Caco-2 (cell line): Measurements from ENCODE around the gene CITED2. TPM values are rescaled to one million over a fixed set of nuclear protein-coding genes. Genes with fewer than 3 reads are reported as not detected.

ENCODE experiments used
- BruUV-seq: library from RNA; stranded (reverse); fragments of 400-500 nt; replicated peaks from 2 replicates; lab custom pipeline; 2021; lab: Mats Ljungman, UMichigan
- CTCF ChIA-PET: fragments of 300-600 bp; sonication (Branson Sonifier 250); formaldehyde crosslinking; loops from one replicate; lab custom pipeline; 2022; ENCODE audit warnings: antibody characterized with exemption; lab: Charles Lee
- POLR2A ChIA-PET: fragments of 300-600 bp; sonication (Branson Sonifier 250); formaldehyde crosslinking; loops from one replicate; lab custom pipeline; 2022; ENCODE audit warnings: antibody characterized with exemption; lab: Charles Lee
- DNase-seq, 2 experiments: peaks; one replicate each; pipeline versions ENCODE4 v3.0.0 to v3.0.0-alpha.2; 2020 to 2022
- H3K27me3 ChIP-seq: replicated peaks from 2 replicates; pipeline ENCODE4 v1.6.0; 2011; ENCODE audit warnings: low read length; ENCODE audit not compliant: control insufficient read depth, insufficient read depth
- H3K36me3 ChIP-seq: 2 replicates; pipeline ENCODE4 v1.5.1; 2011; ENCODE audit warnings: low read length; ENCODE audit not compliant: control insufficient read depth, insufficient read depth
- H3K4me1 ChIP-seq: fragments of 250-450 bp; sonication (Bioruptor Pico); 2 replicates; pipeline ENCODE4 v1.5.1; 2020; ENCODE audit warnings: mild to moderate bottlenecking
- H3K4me3 ChIP-seq: 2 replicates; pipeline ENCODE4 v1.5.1; 2011; ENCODE audit warnings: low read depth, mild to moderate bottlenecking, control low read depth, low read length
- H3K9me3 ChIP-seq: fragments of 250-450 bp; sonication (Bioruptor Pico); 2 replicates; pipeline ENCODE4 v1.5.1; 2020; ENCODE audit warnings: mild to moderate bottlenecking, moderate library complexity
- H3K27ac Mint-ChIP-seq: one replicate; pipeline ENCODE4 v1.8.0; 2022; ENCODE audit warnings: mixed read lengths; ENCODE audit not compliant: unreplicated experiment
- H3K27me3 Mint-ChIP-seq: one replicate; pipeline ENCODE4 v1.8.0; 2022; ENCODE audit warnings: mixed read lengths; ENCODE audit not compliant: insufficient read depth, unreplicated experiment
- H3K36me3 Mint-ChIP-seq: one replicate; pipeline ENCODE4 v1.8.0; 2022; ENCODE audit warnings: mild to moderate bottlenecking, mixed read lengths; ENCODE audit not compliant: insufficient read depth, unreplicated experiment
- H3K4me1 Mint-ChIP-seq: one replicate; pipeline ENCODE4 v1.8.0; 2022; ENCODE audit warnings: low read depth, mixed read lengths; ENCODE audit not compliant: unreplicated experiment
- H3K4me3 Mint-ChIP-seq: one replicate; pipeline ENCODE4 v1.8.0; 2022; ENCODE audit warnings: mild to moderate bottlenecking, moderate library complexity, mixed read lengths; ENCODE audit not compliant: unreplicated experiment
- H3K9me3 Mint-ChIP-seq: one replicate; pipeline ENCODE4 v1.8.0; 2022; ENCODE audit warnings: mixed read lengths; ENCODE audit not compliant: unreplicated experiment
- CTCF ChIP-seq, 2 experiments: fragments of 200-600 bp in 1 of 2; IDR thresholded peaks; 1 replicate in 1 of 2; 2 replicates in 1 of 2; pipeline versions ENCODE4 v1.5.1 to v1.8.0; 2011 to 2022; ENCODE audit warnings: antibody characterized with exemption in 1 of 2, control low read depth in 1 of 2, inconsistent platforms in 1 of 2, low read depth in 1 of 2, low read length in 1 of 2, mild to moderate bottlenecking in 1 of 2, moderate library complexity in 1 of 2; ENCODE audit not compliant: insufficient read depth in 1 of 2, severe bottlenecking in 1 of 2, unreplicated experiment in 1 of 2
- intact Hi-C: fragments of 100-400 bp; cut with micrococcal nuclease; formaldehyde crosslinking; loops from one replicate; pipeline ENCODE4 v1.10.0; 2022; ENCODE audit not compliant: unreplicated experiment
- total RNA-seq: library from RNA; stranded (reverse); gene quantifications from 2 replicates; pipeline ENCODE4 v1.2.3, GENCODE V29; 2022

CITED2 gene
- total RNA-seq, 1 experiment from 2014 or later = 78.0 TPM

GRCh38 chr6:139376017-139376330 lies 1.5 kb upstream of the CITED2 start:
- no TSS peak for BruUV-seq
- no peaks in the 10 kb centered on the region for H3K9me3 ChIP-seq
- H3K36me3 ChIP-seq = peaks cover 3% of the 10 kb centered on the region; the same call in 1 of the 2 replicates
- peak overlapping the region; percentile 90 for H3K4me3 ChIP-seq
- peaks cover 52% of the 10 kb centered on the region for H3K4me1 ChIP-seq
- no peaks in the 10 kb centered on the region for H3K27me3 Mint-ChIP-seq
- peak overlapping the region; percentile 99 for H3K4me3 Mint-ChIP-seq
- no peaks in the 10 kb centered on the region for H3K27me3 ChIP-seq
- peaks cover 53% of the 10 kb centered on the region for H3K36me3 Mint-ChIP-seq
- H3K9me3 Mint-ChIP-seq = no peaks in the 10 kb centered on the region
- POLR2A ChIA-PET = interaction anchor here (0.9 to 1.6 kb wide), 3 partner anchors 57 to 390 kb away, joined by 3 to 4 read pairs (median 3); no protein-coding TSS in a partner anchor
- CTCF ChIA-PET = interaction anchor here (0.8 to 1.9 kb wide), 2 partner anchors 11 to 478 kb away, joined by 3 to 6 read pairs; no protein-coding TSS in a partner anchor
- peak overlapping the region; percentile 95 for H3K27ac Mint-ChIP-seq
- H3K4me1 Mint-ChIP-seq = peaks cover 42% of the 10 kb centered on the region
- no peak for DNase-seq
- no peak for TF ChIP-seq CTCF (IDR thresholded peaks at IDR 0.05; ENCODE audit: insufficient read depth in 1 of 2, low read depth in 1 of 2, low read length in 1 of 2, severe bottlenecking in 1 of 2, unreplicated experiment in 1 of 2)
- intact Hi-C loops = loop anchor here (1.0 to 5.0 kb wide), 3 partner anchors 56 to 377 kb away; no protein-coding TSS in a partner anchor

- H3K9me3 Mint-ChIP-seq = no peaks in the 10 kb centered on the region
- ChIA-PET POLR2A (interaction anchor here (0.6 to 2.1 kb wide), 22 partner anchors 11 to 752 kb away, joined by 3 to 19 read pairs (median 4); no protein-coding TSS in a partner anchor), CTCF (interaction anchor here (0.6 to 1.9 kb wide), 7 partner anchors 11 to 478 kb away, joined by 3 to 11 read pairs (median 6); no protein-coding TSS in a partner anchor)
- DNase-seq = peak; percentile 95 to 96
- intact Hi-C loops = loop anchor here (1.0 to 5.0 kb wide), 10 partner anchors 57 to 551 kb away; no protein-coding TSS in a partner anchor
- TSS peak; percentile 89 for BruUV-seq
- H3K36me3 ChIP-seq = peaks cover 3% of the 10 kb centered on the region; the same call in 1 of the 2 replicates
- H3K27ac Mint-ChIP-seq = peak overlapping the region; percentile 95
- no peaks in the 10 kb centered on the region for H3K27me3 ChIP-seq
- peaks cover 59% of the 10 kb centered on the region for H3K36me3 Mint-ChIP-seq
- peaks cover 50% of the 10 kb centered on the region for H3K4me1 ChIP-seq
- no peak for TF ChIP-seq CTCF (IDR thresholded peaks at IDR 0.05; ENCODE audit: insufficient read depth in 1 of 2, low read depth in 1 of 2, low read length in 1 of 2, severe bottlenecking in 1 of 2, unreplicated experiment in 1 of 2)
- H3K4me3 ChIP-seq = peak overlapping the region; percentile 90
- peak overlapping the region; percentile 99 for H3K4me3 Mint-ChIP-seq
- no peaks in the 10 kb centered on the region for H3K27me3 Mint-ChIP-seq
- no peaks in the 10 kb centered on the region for H3K9me3 ChIP-seq
- peaks cover 41% of the 10 kb centered on the region for H3K4me1 Mint-ChIP-seq
Observed at GRCh38 chr6:139375226-139376016, 973 bp upstream of the CITED2 start.

- BruUV-seq = TSS peak; percentile 88
- peaks cover 64% of the 10 kb centered on the region for H3K36me3 Mint-ChIP-seq
- peak overlapping the region; percentile 99 for H3K4me3 Mint-ChIP-seq
- Histone ChIP-seq H3K27me3 (no peaks in the 10 kb centered on the region), H3K4me1 (peaks cover 50% of the 10 kb centered on the region), H3K9me3 (no peaks in the 10 kb centered on the region), H3K4me3 (peak overlapping the region; percentile 90), H3K36me3 (peaks cover 3% of the 10 kb centered on the region; the same call in 1 of the 2 replicates)
- intact Hi-C loops = loop anchor here (1.0 to 5.0 kb wide), 6 partner anchors 335 to 733 kb away; no protein-coding TSS in a partner anchor
- H3K9me3 Mint-ChIP-seq = no peaks in the 10 kb centered on the region
- no peak for DNase-seq
- ChIA-PET POLR2A (interaction anchor here (0.6 to 2.1 kb wide), 14 partner anchors 13 to 504 kb away, joined by 3 to 19 read pairs (median 6); no protein-coding TSS in a partner anchor), CTCF (interaction anchor here (0.6 to 1.8 kb wide), 7 partner anchors 9 to 622 kb away, joined by 3 to 11 read pairs (median 4); no protein-coding TSS in a partner anchor)
- peak overlapping the region; percentile 95 for H3K27ac Mint-ChIP-seq
- H3K27me3 Mint-ChIP-seq = no peaks in the 10 kb centered on the region
- H3K4me1 Mint-ChIP-seq = peaks cover 36% of the 10 kb centered on the region
- no peak for TF ChIP-seq CTCF (IDR thresholded peaks at IDR 0.05; ENCODE audit: insufficient read depth in 1 of 2, low read depth in 1 of 2, low read length in 1 of 2, severe bottlenecking in 1 of 2, unreplicated experiment in 1 of 2)
Observed at GRCh38 chr6:139373928-139374356, 506 bp downstream of the CITED2 start.
